ENCODE measurements around the gene C14orf93. TPM values are rescaled to one million over a fixed set of nuclear protein-coding genes. Genes with fewer than 3 reads are reported as not detected.

The C14orf93 gene
- total and polyA plus RNA-seq, 2 donors (not counting 1 experiment from before 2014, with no cell fraction given) = 17.9 to 26.8 TPM

DNA sequence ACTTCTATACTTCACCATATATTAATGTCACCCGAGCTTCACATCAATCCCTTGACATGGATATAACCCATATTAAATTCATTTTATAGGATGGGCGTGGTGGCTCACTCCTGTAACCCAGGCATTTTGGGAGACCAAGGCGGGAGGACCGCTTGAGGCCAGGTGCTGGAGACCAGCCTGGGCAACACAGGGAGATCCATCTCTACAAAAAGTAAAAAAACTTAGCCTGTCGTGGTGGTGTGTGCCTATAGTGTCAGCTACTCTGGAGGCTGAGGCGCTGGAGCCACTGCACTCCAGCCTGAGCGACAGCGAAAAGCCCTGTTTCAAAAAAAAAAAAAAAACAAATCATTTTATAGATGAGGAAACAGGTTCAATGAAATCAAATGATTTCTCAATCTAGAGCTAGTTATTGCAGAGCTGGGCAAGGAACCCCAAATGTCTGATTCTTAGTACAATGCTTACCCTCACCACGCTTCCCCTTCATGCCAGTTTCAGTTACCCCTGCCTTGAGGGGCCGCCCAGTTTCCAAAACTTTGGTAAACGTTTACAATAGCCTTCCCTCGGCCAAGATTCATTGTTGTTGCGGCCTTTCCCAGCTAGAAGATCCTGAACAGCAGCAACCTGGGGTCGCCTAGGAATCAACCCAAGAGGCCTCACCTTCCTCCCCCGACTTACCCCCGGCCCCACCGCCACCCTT, 24.0 kb upstream of the C14orf93 start:
- peaks cover 14 to 20% of the 10 kb centered on the region in 2 donors for H3K4me1 ChIP-seq (ENCODE audit: control insufficient read depth in 2 of 2, insufficient read depth in 2 of 2, low read length in 2 of 2)
- intact Hi-C loops (cut with micrococcal nuclease) = loop anchor here (1.0 to 2.0 kb wide), 3 partner anchors 24 to 287 kb away; partner anchors contain the start of genes PABPN1 and RBM23
- H3K4me3 ChIP-seq (ENCODE audit: control extremely low read depth in 1 of 5, extremely low read depth in 1 of 5, insufficient read depth in 1 of 5, low read depth in 2 of 5, low read length in 4 of 5) = peak overlapping the region; percentile 7 to 77 (median 63)
- ChIA-PET POLR2A (interaction anchor here (2.1 kb wide), 1 partner anchor 27 kb away, joined by 8 read pairs; no protein-coding TSS in a partner anchor), CTCF (interaction anchor here (0.7 to 2.5 kb wide), 9 partner anchors 24 to 477 kb away, joined by 3 to 12 read pairs (median 4); partner anchors contain the start of gene CDH24)
- 14% methylated on average over 10 of the region's 17 CpGs for WGBS (ENCODE audit: insufficient coverage)
- Mint-ChIP-seq H3K4me3 (peak overlapping the region; percentile 86), H3K27ac (peak overlapping the region; percentile 93), H3K4me1 (peaks cover 32% of the 10 kb centered on the region), H3K9me3 (ENCODE audit: insufficient read depth) (no peaks in the 10 kb centered on the region), H3K27me3 (no peaks in the 10 kb centered on the region)
- peaks cover 22% of the 10 kb centered on the region for H3K79me2 ChIP-seq (ENCODE audit: control insufficient read depth, insufficient read depth, low read length)
- no peak for DNase-seq
- H3K9me3 ChIP-seq (ENCODE audit: control extremely low read depth in 1 of 3, control insufficient read depth in 2 of 3, insufficient read depth in 1 of 3, low read length in 2 of 3) = no peaks in the 10 kb centered on the region
- no peak for ATAC-seq (ENCODE audit: low read depth)
- H2AFZ ChIP-seq (ENCODE audit: insufficient read depth, low read depth, low read length, poor library complexity, severe bottlenecking) = peak overlapping the region; percentile 89
- no peaks in the 10 kb centered on the region for H4K20me1 ChIP-seq (ENCODE audit: control insufficient read depth, insufficient read depth, low read length, poor library complexity, severe bottlenecking)
- no peaks in the 10 kb centered on the region for H3K27me3 ChIP-seq (replicated peaks in 1 of 4; ENCODE audit: control extremely low read depth in 1 of 4, control insufficient read depth in 3 of 4, insufficient read depth in 4 of 4, low read length in 3 of 4)
- TF ChIP-seq EZH2 (IDR thresholded peaks at IDR 0.05; ENCODE audit: borderline replicate concordance, insufficient read depth, low read depth, low read length, poor library complexity, severe bottlenecking) = no peak
- TF ChIP-seq, protein P1, sequence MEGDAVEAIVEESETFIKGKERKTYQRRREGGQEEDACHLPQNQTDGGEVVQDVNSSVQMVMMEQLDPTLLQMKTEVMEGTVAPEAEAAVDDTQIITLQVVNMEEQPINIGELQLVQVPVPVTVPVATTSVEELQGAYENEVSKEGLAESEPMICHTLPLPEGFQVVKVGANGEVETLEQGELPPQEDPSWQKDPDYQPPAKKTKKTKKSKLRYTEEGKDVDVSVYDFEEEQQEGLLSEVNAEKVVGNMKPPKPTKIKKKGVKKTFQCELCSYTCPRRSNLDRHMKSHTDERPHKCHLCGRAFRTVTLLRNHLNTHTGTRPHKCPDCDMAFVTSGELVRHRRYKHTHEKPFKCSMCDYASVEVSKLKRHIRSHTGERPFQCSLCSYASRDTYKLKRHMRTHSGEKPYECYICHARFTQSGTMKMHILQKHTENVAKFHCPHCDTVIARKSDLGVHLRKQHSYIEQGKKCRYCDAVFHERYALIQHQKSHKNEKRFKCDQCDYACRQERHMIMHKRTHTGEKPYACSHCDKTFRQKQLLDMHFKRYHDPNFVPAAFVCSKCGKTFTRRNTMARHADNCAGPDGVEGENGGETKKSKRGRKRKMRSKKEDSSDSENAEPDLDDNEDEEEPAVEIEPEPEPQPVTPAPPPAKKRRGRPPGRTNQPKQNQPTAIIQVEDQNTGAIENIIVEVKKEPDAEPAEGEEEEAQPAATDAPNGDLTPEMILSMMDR (IDR thresholded peaks at IDR 0.05) = no peak
- H3K4me2 ChIP-seq (replicated peaks; ENCODE audit: low read depth, low read length, poor library complexity, severe bottlenecking) = peak overlapping the region; percentile 78
- H3K9ac ChIP-seq (ENCODE audit: low read length) = peak overlapping the region; percentile 84
- H3K27ac ChIP-seq (ENCODE audit: low read length in 2 of 2) = peak overlapping the region; percentile 81 to 93
- peaks cover 4 to 22% of the 10 kb centered on the region in 2 experiments for H3K36me3 ChIP-seq (replicated peaks in 1 of 2; ENCODE audit: control extremely low read depth in 1 of 2, control insufficient read depth in 1 of 2, extremely low read depth in 1 of 2, insufficient read depth in 2 of 2, low read length in 1 of 2)

DNA sequence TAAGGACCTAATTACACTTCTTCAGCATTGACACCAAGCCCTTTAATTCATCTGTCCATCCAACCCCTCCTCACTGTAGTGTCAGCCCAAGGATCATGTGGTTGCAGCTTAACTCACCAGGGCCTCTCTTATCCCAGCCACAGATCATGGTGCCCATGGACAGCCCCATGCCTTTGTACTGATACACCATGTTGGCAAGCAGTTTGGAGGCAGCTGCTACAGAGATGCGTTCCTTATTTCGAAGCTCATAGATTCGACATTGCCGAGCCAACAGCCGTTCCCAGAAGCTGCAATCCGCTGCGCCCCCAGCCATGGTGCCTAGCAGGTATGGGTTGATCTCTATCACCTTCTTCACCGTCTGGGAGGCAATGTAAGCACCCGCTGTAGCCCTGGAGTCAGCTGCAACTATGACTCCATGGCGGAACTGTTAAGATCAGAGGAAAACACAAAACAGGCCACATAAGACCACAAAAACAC, 23.3 kb upstream of the C14orf93 start:
- H3K9ac ChIP-seq (ENCODE audit: low read length) = no peak overlapping the region
- H3K4me1 Mint-ChIP-seq = peaks cover 35% of the 10 kb centered on the region
- ChIA-PET CTCF (interaction anchor here (0.7 to 2.5 kb wide), 7 partner anchors 25 to 476 kb away, joined by 3 to 12 read pairs (median 4); partner anchors contain the start of gene CDH24), POLR2A (interaction anchor here (2.1 kb wide), 1 partner anchor 27 kb away, joined by 8 read pairs; no protein-coding TSS in a partner anchor)
- no peaks in the 10 kb centered on the region for H3K27me3 Mint-ChIP-seq
- no peak overlapping the region for H3K27ac ChIP-seq (ENCODE audit: low read length in 2 of 2)
- no peak overlapping the region for H3K4me3 ChIP-seq (ENCODE audit: control extremely low read depth in 1 of 5, extremely low read depth in 1 of 5, insufficient read depth in 1 of 5, low read depth in 2 of 5, low read length in 4 of 5)
- no peaks in the 10 kb centered on the region for H4K20me1 ChIP-seq (ENCODE audit: control insufficient read depth, insufficient read depth, low read length, poor library complexity, severe bottlenecking)
- peaks cover 22% of the 10 kb centered on the region for H3K79me2 ChIP-seq (ENCODE audit: control insufficient read depth, insufficient read depth, low read length)
- TF ChIP-seq EZH2 (IDR thresholded peaks at IDR 0.05; ENCODE audit: borderline replicate concordance, insufficient read depth, low read depth, low read length, poor library complexity, severe bottlenecking) = no peak
- TF ChIP-seq, protein P1 (IDR thresholded peaks at IDR 0.05) = no peak
- H3K4me3 Mint-ChIP-seq = peak overlapping the region; percentile 49
- H2AFZ ChIP-seq (ENCODE audit: insufficient read depth, low read depth, low read length, poor library complexity, severe bottlenecking) = no peak overlapping the region
- DNase-seq (no peak), ATAC-seq (ENCODE audit: low read depth) (no peak)
- intact Hi-C loops (cut with micrococcal nuclease) = no loop called here
- WGBS (ENCODE audit: insufficient coverage) = 98% methylated on average over 10 of the region's 10 CpGs
- H3K4me2 ChIP-seq (replicated peaks; ENCODE audit: low read depth, low read length, poor library complexity, severe bottlenecking) = peak overlapping the region; percentile 78
- peak overlapping the region; percentile 46 for H3K27ac Mint-ChIP-seq
- no peaks in the 10 kb centered on the region for H3K9me3 ChIP-seq (ENCODE audit: control extremely low read depth in 1 of 3, control insufficient read depth in 2 of 3, insufficient read depth in 1 of 3, low read length in 2 of 3)
- no peaks in the 10 kb centered on the region for H3K9me3 Mint-ChIP-seq (ENCODE audit: insufficient read depth)
- H3K27me3 ChIP-seq (replicated peaks in 1 of 4; ENCODE audit: control extremely low read depth in 1 of 4, control insufficient read depth in 3 of 4, insufficient read depth in 4 of 4, low read length in 3 of 4) = no peaks in the 10 kb centered on the region
- peaks cover 14 to 23% of the 10 kb centered on the region in 2 donors for H3K4me1 ChIP-seq (ENCODE audit: control insufficient read depth in 2 of 2, insufficient read depth in 2 of 2, low read length in 2 of 2)
- H3K36me3 ChIP-seq (replicated peaks in 1 of 2; ENCODE audit: control extremely low read depth in 1 of 2, control insufficient read depth in 1 of 2, extremely low read depth in 1 of 2, insufficient read depth in 2 of 2, low read length in 1 of 2) = peaks cover 4 to 23% of the 10 kb centered on the region in 2 experiments
